Measurements from ENCODE around the gene ATP6V0A1.
"Not testable (repeated sequence)": the region's sequence is repeated elsewhere in the genome, so short reads cannot be mapped to it uniquely, and the experiment has no call there.

GRCh38 chr17:42451270-42451669, 7.4 kb upstream of the ATP6V0A1 start:
- not testable (repeated sequence) for TF ChIP-seq CTCF (conservative IDR thresholded peaks at IDR 0.05; ENCODE audit: low read length); EZH2phosphoT487 (IDR thresholded peaks at IDR 0.05; ENCODE audit: borderline replicate concordance)
